GM21515 (cell line): Measurements from ENCODE around the gene U2AF2.

Source experiments
- ATAC-seq: cut with Tn5 transposase; IDR thresholded peaks from one replicate; pipeline ENCODE4 v1.9.1; 2021; ENCODE audit not compliant: unreplicated experiment

Gene U2AF2

GRCh38 chr19:55642153-55643002 is 12.5 kb upstream of the U2AF2 start:
- ATAC-seq, result no peak

GRCh38 chr19:55643003-55643886 is 11.6 kb upstream of the U2AF2 start, which contains the start of gene ZNF581:
Gene ZNF581 (plus strand): TSS chr19:55643649. CDS start chr19:55644572, 923 bp downstream.
- ATAC-seq, result peak; percentile 25

GRCh38 chr19:55643887-55644176 is 11.0 kb upstream of the U2AF2 start:
- ATAC-seq, result no peak

GRCh38 chr19:55644191-55644833 is 10.5 kb upstream of the U2AF2 start:
- ATAC-seq, result no peak

- no peak for ATAC-seq
Measured at GRCh38 chr19:55644842-55645511, 9.9 kb upstream of the U2AF2 start.

DNA sequence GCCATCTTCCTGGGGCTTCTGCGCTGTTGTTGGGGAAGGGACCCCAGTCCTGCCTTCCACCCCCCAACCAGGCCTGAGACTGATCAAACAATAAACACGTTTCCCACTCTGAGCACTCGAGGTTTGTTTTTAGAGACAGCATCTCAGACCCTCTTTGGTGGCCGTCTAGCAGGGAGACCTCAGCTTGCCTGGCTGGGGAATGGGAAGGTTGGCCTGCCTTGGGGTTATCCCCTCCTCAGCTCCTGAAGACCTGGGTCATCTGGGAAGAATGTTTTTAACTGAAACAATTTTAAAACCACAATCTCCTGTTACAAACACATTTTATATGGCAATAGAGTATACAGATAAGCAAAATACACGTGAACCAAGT is 9.3 kb upstream of the U2AF2 start:
- no peak for ATAC-seq

DNA sequence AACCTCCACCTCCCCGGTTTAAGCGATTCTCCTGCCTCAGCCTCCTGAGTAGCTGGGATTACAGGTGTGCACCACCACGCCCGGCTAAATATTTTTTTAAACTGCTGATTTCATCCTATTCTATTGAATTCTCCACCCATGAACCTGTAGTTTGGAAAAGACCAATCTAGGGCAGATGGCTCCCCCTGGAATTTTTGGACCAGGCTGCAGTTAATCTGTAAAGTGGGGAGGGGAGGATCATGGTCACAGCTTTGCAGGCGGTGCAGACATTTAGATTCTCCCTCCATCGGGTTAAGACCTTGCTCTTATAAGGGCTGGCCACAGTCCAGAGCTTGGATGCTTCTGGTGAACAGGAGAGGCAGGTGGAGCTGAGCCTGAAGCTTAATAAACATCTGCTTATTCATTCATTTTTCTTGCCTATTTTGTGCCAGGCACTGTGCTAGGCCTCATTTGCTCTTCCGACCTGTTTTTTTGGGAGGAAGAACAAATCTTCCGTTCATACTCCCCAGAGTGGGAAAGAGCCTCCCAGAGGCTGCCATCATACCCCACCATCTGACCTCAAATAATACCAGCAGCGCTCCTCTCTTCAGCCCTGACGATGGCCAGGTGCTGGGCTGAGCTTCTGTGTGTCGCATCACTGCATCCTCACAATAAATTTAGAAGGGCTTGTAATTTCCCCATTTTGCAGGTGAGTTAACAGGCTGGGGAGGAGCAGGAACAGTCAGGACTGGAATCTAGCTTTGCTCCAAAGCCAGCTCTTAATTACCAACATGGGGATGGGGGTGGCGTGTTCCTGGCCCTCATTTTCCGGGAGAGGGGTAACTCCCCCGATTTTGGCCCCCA is 7.7 kb upstream of the U2AF2 start:
- ATAC-seq, result no peak

GRCh38 chr19:55647732-55648584 is 6.9 kb upstream of the U2AF2 start, which contains the start of gene CCDC106:
Gene CCDC106 (plus strand): TSS chr19:55648212. CDS start chr19:55649047, 835 bp downstream.
- ATAC-seq, result no peak

GRCh38 chr19:55648585-55649267 is 6.1 kb upstream of the U2AF2 start:
- ATAC-seq, result no peak

DNA sequence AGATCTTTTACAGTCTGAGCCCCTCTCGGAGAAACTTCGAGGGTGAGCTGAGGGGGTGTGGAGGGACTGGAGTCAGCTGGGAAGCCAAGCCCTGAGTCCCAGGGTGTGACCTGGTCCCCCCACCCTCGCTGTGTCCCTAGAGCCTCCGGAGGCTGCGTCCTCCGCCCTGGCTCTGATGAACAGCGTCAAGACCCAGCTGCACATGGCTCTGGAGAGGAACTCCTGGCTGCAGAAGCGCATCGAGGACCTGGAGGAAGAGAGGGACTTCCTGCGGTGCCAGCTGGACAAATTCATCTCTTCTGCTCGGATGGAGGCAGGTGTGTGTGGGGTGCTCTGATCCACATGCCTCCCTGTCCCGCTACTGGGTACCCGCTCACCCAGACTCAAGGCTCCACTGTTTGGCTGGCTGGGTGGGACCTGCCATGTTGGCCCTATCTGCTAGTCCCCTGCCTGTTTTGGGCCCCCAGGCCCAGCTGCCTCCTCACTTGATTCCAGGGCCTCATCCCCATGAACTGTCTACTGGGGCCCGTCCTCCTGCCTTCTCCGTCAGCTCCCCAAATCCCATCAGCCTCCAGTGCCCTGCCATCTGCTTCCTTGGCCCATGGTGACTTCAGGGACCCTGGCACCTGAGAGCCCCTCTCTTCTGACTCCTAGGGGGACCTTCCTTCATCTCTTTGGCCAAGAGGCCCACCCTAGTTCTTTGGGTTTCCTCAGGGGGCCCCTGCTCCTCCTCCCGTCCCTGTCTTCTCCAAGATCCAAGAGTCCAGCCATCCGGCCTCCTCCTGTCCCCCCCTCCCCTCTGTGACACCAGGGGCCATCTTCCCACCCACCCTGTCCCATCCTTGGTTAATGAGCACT is 5.3 kb upstream of the U2AF2 start:
- ATAC-seq, result no peak

- ATAC-seq, result no peak
Measured at GRCh38 chr19:55650126-55650557, 4.7 kb upstream of the U2AF2 start.

- ATAC-seq, result no peak
Measured at GRCh38 chr19:55650602-55651230, 4.1 kb upstream of the U2AF2 start.

DNA sequence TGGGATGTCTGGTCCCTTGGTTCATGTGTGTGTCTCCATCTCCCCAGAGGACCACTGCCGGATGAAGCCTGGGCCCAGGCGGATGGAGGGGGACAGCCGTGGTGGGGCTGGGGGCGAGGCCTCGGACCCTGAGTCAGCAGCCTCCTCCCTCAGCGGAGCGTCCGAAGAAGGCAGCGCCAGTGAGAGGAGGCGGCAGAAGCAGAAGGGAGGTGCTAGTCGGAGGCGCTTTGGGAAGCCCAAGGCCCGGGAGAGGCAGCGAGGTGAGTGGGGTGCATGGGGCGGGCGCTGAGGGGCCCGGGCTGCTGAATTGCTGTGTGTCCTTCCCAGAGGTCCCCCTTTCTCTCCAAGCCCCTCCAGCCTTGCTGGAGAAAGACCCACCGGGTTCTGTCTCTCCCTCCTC is 3.6 kb upstream of the U2AF2 start:
- ATAC-seq, result no peak

- no peak for ATAC-seq
Measured at GRCh38 chr19:55652311-55653128, 2.3 kb upstream of the U2AF2 start.

GRCh38 chr19:55653651-55654322 is 1.0 kb upstream of the U2AF2 start:
- ATAC-seq, result peak; percentile 34
